Heart left ventricle (tissue), 13 donors: ENCODE data around the gene OR5B2.

Experiments used
- CTCF ChIP-seq, 12 donors: fragments of 200-600 bp; sonication (generic) in 4 of 12; IDR thresholded peaks; one replicate each; pipeline versions ENCODE4 v1.5.0 to v1.8.0; 2018 to 2022; ENCODE audit warnings: antibody characterized with exemption in 12 of 12, mild to moderate bottlenecking in 5 of 12
- POLR2A ChIP-seq, 2 donors: fragments of 450-650 bp; IDR thresholded peaks; one replicate each; pipeline ENCODE4 v1.6.1; 2017; ENCODE audit warnings: antibody characterized with exemption in 2 of 2, mild to moderate bottlenecking in 2 of 2, moderate library complexity in 2 of 2
- donor health status: ischemic (EF 13 %, LVEDD 7.1; RV severe dilation, severe dysfunction).
- donor health status: DM: no; HTN: yes; CAD: no.
- donor health status: DM: no; HTN: no; CAD: no.
- donor health status: ischemic (EF 25% LVEDD 6.9; RV normal size, moderate dysfunction).
- donor health status: ischemic (EF 25% LVEDD 5.7; RV mildly dilated, moderate dysfunction).
- donor health status: ischemic (EF 35%, LVEDD 5.7; RV mildly dilated, moderate dysfunction).
- donor health status: nonischemic (EF 11% LVEDD 7.7; RV severe dilation, severe dysfunction).
- donor health status: DM: yes; HTN: yes; CAD: no.
- donor health status: PGD.
- donor health status: ischemic (EF 29% LVEDD 5.4; RV normal size, mild dysfunction).
- donor health status: nonischemic (EF 23%, LVEDD 6.1; RV moderate dilation, normal function).

GRCh38 chr11:58444300-58444699 is 16.4 kb upstream of the OR5B2 start:
- TF ChIP-seq CTCF (IDR thresholded peaks at IDR 0.05) (no peak), POLR2A (IDR thresholded peaks at IDR 0.05) (no peak)
